ENCODE measurements around the gene SLC1A3. TPM values are rescaled to one million over a fixed set of nuclear protein-coding genes. Genes with fewer than 3 reads are reported as not detected.

SLC1A3 gene
- total and polyA plus RNA-seq, 4 experiments from 2014 or later, result 1.3 to 2.3 TPM; not detected in 2

- H3K36me3 Mint-ChIP-seq, result no peaks in the 10 kb centered on the region
- CTCF ChIA-PET (ENCODE audit: partially characterized antibody), result no interaction called here
Observed at GRCh38 chr5:36635721-36636390, 29.4 kb downstream of the SLC1A3 start.

DNA sequence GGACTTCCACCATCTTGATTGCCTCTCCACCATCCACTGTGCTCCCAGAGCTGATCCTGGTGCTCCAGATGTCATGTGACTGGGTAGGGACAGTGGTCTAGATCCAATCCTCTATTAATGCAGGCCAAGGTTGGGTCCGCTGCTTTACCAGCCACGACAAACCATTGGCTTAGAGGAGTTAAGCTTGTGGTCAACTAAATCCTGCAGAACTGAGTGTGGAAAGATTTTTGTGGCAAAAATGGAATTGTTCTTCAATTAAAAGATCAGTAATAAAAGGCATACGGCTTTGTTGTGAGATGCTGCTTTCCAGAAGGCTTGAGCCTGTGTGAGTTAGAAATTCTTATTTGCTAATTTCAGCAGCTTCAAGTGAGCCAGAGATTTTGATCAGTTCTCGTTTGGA, 30.7 kb downstream of the SLC1A3 start:
- H3K4me3 Mint-ChIP-seq, result no peak overlapping the region
- Histone ChIP-seq H3K4me3 (ENCODE audit: low read length in 2 of 2) (no peak overlapping the region), H3K27me3 (ENCODE audit: insufficient read depth, low read length) (no peaks in the 10 kb centered on the region), H3K9me3 (ENCODE audit: control insufficient read depth in 1 of 2, low read length in 2 of 2) (no peaks in the 10 kb centered on the region), H3K27ac (ENCODE audit: low read depth, low read length) (no peak overlapping the region), H3K36me3 (ENCODE audit: insufficient read depth, low read length) (no peaks in the 10 kb centered on the region), H3K4me1 (ENCODE audit: insufficient read depth, low read length) (no peaks in the 10 kb centered on the region)
- intact Hi-C loops (cut with micrococcal nuclease), result no loop called here
- ChIA-PET CTCF (ENCODE audit: partially characterized antibody) (no interaction called here), POLR2A (ENCODE audit: partially characterized antibody) (no interaction called here)
- no peak for DNase-seq
- no peak overlapping the region for H3K27ac Mint-ChIP-seq
- H3K9me3 Mint-ChIP-seq, result peaks cover 0 to 2% (median 0%) of the 10 kb centered on the region in 8 donors
- H3K4me1 Mint-ChIP-seq, result no peaks in the 10 kb centered on the region
- no peaks in the 10 kb centered on the region for H3K36me3 Mint-ChIP-seq
- peaks cover 8 to 10% of the 10 kb centered on the region in 2 donors for H3K27me3 Mint-ChIP-seq

More at GRCh38 chr5:36635721-36636390, 29.4 kb downstream of the SLC1A3 start:
- no peaks in the 10 kb centered on the region for H3K4me1 Mint-ChIP-seq
- no peak overlapping the region for H3K4me3 Mint-ChIP-seq
- no peak overlapping the region for H3K4me3 ChIP-seq (ENCODE audit: low read length in 2 of 2)
- H3K27ac Mint-ChIP-seq, result no peak overlapping the region
- no peaks in the 10 kb centered on the region for H3K4me1 ChIP-seq (ENCODE audit: insufficient read depth, low read length)
- H3K9me3 Mint-ChIP-seq, result no peaks in the 10 kb centered on the region
- no peaks in the 10 kb centered on the region for H3K27me3 ChIP-seq (ENCODE audit: insufficient read depth, low read length)
- H3K27ac ChIP-seq (ENCODE audit: low read depth, low read length), result no peak overlapping the region
- intact Hi-C loops (cut with micrococcal nuclease), result no loop called here
- POLR2A ChIA-PET (ENCODE audit: partially characterized antibody), result no interaction called here
- no peaks in the 10 kb centered on the region for H3K9me3 ChIP-seq (ENCODE audit: control insufficient read depth in 1 of 2, low read length in 2 of 2)
- no peak for DNase-seq
- peaks cover 9 to 10% of the 10 kb centered on the region in 2 donors for H3K27me3 Mint-ChIP-seq
- no peaks in the 10 kb centered on the region for H3K36me3 ChIP-seq (ENCODE audit: insufficient read depth, low read length)

DNA sequence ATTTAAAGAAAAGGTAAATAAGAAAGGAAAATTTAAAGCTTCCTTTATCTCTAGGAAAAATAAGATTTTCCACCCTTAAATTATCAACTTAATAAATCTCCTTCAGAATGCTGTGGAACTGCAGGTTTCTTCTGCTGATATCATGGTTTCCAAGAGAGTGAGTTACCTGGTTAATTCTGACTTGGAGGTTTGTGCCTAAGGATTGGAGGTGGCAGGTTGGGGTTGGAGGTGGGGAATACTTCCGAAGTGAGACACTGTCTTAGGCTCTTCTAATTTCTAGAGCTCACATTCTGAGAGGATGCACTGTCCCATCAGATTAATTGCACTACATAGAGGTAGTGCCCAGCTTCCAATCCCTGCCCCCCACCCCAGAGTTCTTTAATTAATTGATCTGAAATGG, 31.1 kb downstream of the SLC1A3 start:
- Mint-ChIP-seq H3K4me3 (no peak overlapping the region), H3K9me3 (peaks cover 0 to 2% (median 0%) of the 10 kb centered on the region in 8 donors), H3K36me3 (no peaks in the 10 kb centered on the region), H3K4me1 (no peaks in the 10 kb centered on the region), H3K27me3 (peaks cover 8 to 11% of the 10 kb centered on the region in 2 donors), H3K27ac (no peak overlapping the region)
- H3K9me3 ChIP-seq (ENCODE audit: control insufficient read depth in 1 of 2, low read length in 2 of 2), result no peaks in the 10 kb centered on the region
- no peaks in the 10 kb centered on the region for H3K27me3 ChIP-seq (ENCODE audit: insufficient read depth, low read length)
- CTCF ChIA-PET (ENCODE audit: partially characterized antibody), result interaction anchor here (1.3 kb wide), 1 partner anchor 12 kb away, joined by 4 read pairs; no protein-coding TSS in a partner anchor
- intact Hi-C loops (cut with micrococcal nuclease), result no loop called here
- no peak for DNase-seq
- no peak overlapping the region for H3K27ac ChIP-seq (ENCODE audit: low read depth, low read length)
- H3K4me3 ChIP-seq (ENCODE audit: low read length in 2 of 2), result no peak overlapping the region
- no peaks in the 10 kb centered on the region for H3K4me1 ChIP-seq (ENCODE audit: insufficient read depth, low read length)
- POLR2A ChIA-PET (ENCODE audit: partially characterized antibody), result no interaction called here
- no peaks in the 10 kb centered on the region for H3K36me3 ChIP-seq (ENCODE audit: insufficient read depth, low read length)

DNA sequence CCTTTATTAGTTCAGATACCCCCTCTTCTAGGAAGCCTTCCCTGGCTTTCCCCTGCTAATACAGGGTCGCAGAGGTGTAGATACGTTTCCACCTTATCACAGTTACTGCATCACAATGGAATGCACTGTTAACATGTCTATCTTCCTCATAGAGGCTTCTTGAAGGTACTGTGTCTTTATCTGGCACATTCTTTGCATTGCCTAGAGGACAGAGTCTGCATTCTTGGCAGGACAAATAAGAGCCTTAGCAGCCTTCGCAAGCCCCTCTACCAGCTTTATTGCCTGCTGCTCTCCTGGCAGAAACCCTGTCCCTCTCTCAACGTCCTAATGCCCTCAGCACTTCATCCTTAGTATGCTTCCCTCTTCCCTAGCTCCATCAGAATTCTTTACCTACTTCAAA, 31.6 kb downstream of the SLC1A3 start:
- Histone ChIP-seq H3K9me3 (ENCODE audit: control insufficient read depth in 1 of 2, low read length in 2 of 2) (no peaks in the 10 kb centered on the region), H3K27ac (ENCODE audit: low read depth, low read length) (no peak overlapping the region), H3K36me3 (ENCODE audit: insufficient read depth, low read length) (no peaks in the 10 kb centered on the region), H3K4me1 (ENCODE audit: insufficient read depth, low read length) (no peaks in the 10 kb centered on the region), H3K27me3 (ENCODE audit: insufficient read depth, low read length) (no peaks in the 10 kb centered on the region), H3K4me3 (ENCODE audit: low read length in 2 of 2) (no peak overlapping the region)
- POLR2A ChIA-PET (ENCODE audit: partially characterized antibody), result no interaction called here
- intact Hi-C loops (cut with micrococcal nuclease), result no loop called here
- DNase-seq, result no peak
- Mint-ChIP-seq H3K4me3 (no peak overlapping the region), H3K27ac (no peak overlapping the region), H3K27me3 (peaks cover 8 to 13% of the 10 kb centered on the region in 2 donors), H3K36me3 (no peaks in the 10 kb centered on the region), H3K4me1 (no peaks in the 10 kb centered on the region), H3K9me3 (peaks cover 0 to 2% (median 0%) of the 10 kb centered on the region in 8 donors)
- CTCF ChIA-PET (ENCODE audit: partially characterized antibody), result interaction anchor here (1.3 kb wide), 1 partner anchor 12 kb away, joined by 4 read pairs; no protein-coding TSS in a partner anchor

DNA sequence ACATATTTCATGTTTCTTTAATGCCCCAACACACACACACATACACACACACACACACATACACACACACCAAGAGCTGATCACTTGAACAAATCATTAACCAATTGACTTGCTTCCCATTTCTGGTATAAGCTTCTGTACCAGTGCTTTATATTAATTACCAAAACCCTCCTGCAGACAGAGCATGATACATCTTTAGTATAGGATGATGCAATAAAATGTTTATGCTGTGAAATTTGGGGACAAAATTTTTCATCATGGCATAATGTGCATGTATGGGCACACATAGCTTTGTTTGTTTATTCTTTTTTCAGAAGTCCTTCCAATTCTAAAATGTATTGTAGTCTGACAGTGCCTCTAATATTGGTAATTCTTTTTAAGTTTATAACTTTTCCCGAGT, 34.5 kb downstream of the SLC1A3 start:
- Histone ChIP-seq H3K27ac (ENCODE audit: low read depth, low read length) (no peak overlapping the region), H3K27me3 (ENCODE audit: insufficient read depth, low read length) (no peaks in the 10 kb centered on the region), H3K4me1 (ENCODE audit: insufficient read depth, low read length) (no peaks in the 10 kb centered on the region), H3K4me3 (ENCODE audit: low read length in 2 of 2) (no peak overlapping the region), H3K36me3 (ENCODE audit: insufficient read depth, low read length) (no peaks in the 10 kb centered on the region), H3K9me3 (ENCODE audit: control insufficient read depth in 1 of 2, low read length in 2 of 2) (no peaks in the 10 kb centered on the region)
- ChIA-PET CTCF (ENCODE audit: partially characterized antibody) (no interaction called here), POLR2A (ENCODE audit: partially characterized antibody) (no interaction called here)
- intact Hi-C loops (cut with micrococcal nuclease), result no loop called here
- Mint-ChIP-seq H3K4me1 (no peaks in the 10 kb centered on the region), H3K36me3 (no peaks in the 10 kb centered on the region), H3K4me3 (no peak overlapping the region), H3K9me3 (peaks cover 0 to 2% (median 0%) of the 10 kb centered on the region in 8 donors), H3K27me3 (peaks cover 6 to 13% of the 10 kb centered on the region in 2 donors), H3K27ac (no peak overlapping the region)
- DNase-seq, result no peak

GRCh38 chr5:36641431-36641830, 35.0 kb downstream of the SLC1A3 start:
- DNase-seq, result no peak
- Mint-ChIP-seq H3K4me3 (no peak overlapping the region), H3K36me3 (no peaks in the 10 kb centered on the region), H3K27ac (no peak overlapping the region), H3K9me3 (peaks cover 0 to 2% (median 0%) of the 10 kb centered on the region in 8 donors), H3K4me1 (no peaks in the 10 kb centered on the region), H3K27me3 (peaks cover 8 to 14% of the 10 kb centered on the region in 2 donors)
- Histone ChIP-seq H3K4me3 (ENCODE audit: low read length in 2 of 2) (no peak overlapping the region), H3K36me3 (ENCODE audit: insufficient read depth, low read length) (no peaks in the 10 kb centered on the region), H3K4me1 (ENCODE audit: insufficient read depth, low read length) (no peaks in the 10 kb centered on the region), H3K27ac (ENCODE audit: low read depth, low read length) (no peak overlapping the region), H3K9me3 (ENCODE audit: control insufficient read depth in 1 of 2, low read length in 2 of 2) (no peaks in the 10 kb centered on the region), H3K27me3 (ENCODE audit: insufficient read depth, low read length) (no peaks in the 10 kb centered on the region)
- ChIA-PET POLR2A (ENCODE audit: partially characterized antibody) (no interaction called here), CTCF (ENCODE audit: partially characterized antibody) (no interaction called here)
- intact Hi-C loops (cut with micrococcal nuclease), result no loop called here

DNA sequence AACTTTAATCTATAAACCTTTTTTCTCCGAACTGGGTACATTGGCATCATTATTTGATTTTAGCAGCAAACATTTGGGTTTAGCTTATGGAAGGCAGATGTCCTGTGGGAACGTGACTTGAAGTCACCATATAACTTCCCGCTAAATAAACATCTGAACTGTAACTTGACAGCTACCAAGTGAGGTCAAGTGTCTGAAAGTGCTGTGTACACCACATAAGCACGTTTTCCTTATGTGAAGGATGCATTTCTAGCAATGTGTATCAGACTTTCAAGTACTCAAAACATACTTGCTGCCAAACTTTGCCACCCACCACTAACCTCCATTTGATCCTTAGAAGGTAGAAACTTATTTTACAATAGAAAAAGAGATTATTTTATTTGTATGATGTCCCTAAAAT, 35.7 kb downstream of the SLC1A3 start:
- Histone ChIP-seq H3K9me3 (ENCODE audit: control insufficient read depth in 1 of 2, low read length in 2 of 2) (no peaks in the 10 kb centered on the region), H3K4me1 (ENCODE audit: insufficient read depth, low read length) (no peaks in the 10 kb centered on the region), H3K27me3 (ENCODE audit: insufficient read depth, low read length) (no peaks in the 10 kb centered on the region), H3K36me3 (ENCODE audit: insufficient read depth, low read length) (no peaks in the 10 kb centered on the region), H3K27ac (ENCODE audit: low read depth, low read length) (no peak overlapping the region), H3K4me3 (ENCODE audit: low read length in 2 of 2) (no peak overlapping the region)
- ChIA-PET CTCF (ENCODE audit: partially characterized antibody) (no interaction called here), POLR2A (ENCODE audit: partially characterized antibody) (no interaction called here)
- intact Hi-C loops (cut with micrococcal nuclease), result no loop called here
- H3K4me1 Mint-ChIP-seq, result no peaks in the 10 kb centered on the region
- peaks cover 8 to 16% of the 10 kb centered on the region in 2 donors for H3K27me3 Mint-ChIP-seq
- no peak overlapping the region for H3K27ac Mint-ChIP-seq
- no peak overlapping the region for H3K4me3 Mint-ChIP-seq
- DNase-seq, result no peak
- H3K36me3 Mint-ChIP-seq, result no peaks in the 10 kb centered on the region
- H3K9me3 Mint-ChIP-seq, result peaks cover 0 to 2% (median 0%) of the 10 kb centered on the region in 8 donors

Data from CD4-positive, alpha-beta memory T cell (primary cell).